OCI-LY3 (cell line): ENCODE data around the gene SLC25A13.

ENCODE experiments used
- EZH2phosphoT487 ChIP-seq: fragments of 200-600 bp; shearing (Covaris generic); IDR thresholded peaks from 2 replicates; pipeline ENCODE4 v1.6.1; 2018; ENCODE audit warnings: antibody characterized with exemption, mixed run types, low read depth
- TF ChIP-seq, protein P1 (sequence below): fragments of 200-600, 300-600 bp; sonication (generic); IDR thresholded peaks from 2 replicates; pipeline ENCODE4 v1.5.1; 2014; ENCODE audit warnings: antibody characterized with exemption, low read length, low read depth

GRCh38 chr7:96076350-96076707 is 245.6 kb downstream of the SLC25A13 start:
- TF ChIP-seq, protein P1, sequence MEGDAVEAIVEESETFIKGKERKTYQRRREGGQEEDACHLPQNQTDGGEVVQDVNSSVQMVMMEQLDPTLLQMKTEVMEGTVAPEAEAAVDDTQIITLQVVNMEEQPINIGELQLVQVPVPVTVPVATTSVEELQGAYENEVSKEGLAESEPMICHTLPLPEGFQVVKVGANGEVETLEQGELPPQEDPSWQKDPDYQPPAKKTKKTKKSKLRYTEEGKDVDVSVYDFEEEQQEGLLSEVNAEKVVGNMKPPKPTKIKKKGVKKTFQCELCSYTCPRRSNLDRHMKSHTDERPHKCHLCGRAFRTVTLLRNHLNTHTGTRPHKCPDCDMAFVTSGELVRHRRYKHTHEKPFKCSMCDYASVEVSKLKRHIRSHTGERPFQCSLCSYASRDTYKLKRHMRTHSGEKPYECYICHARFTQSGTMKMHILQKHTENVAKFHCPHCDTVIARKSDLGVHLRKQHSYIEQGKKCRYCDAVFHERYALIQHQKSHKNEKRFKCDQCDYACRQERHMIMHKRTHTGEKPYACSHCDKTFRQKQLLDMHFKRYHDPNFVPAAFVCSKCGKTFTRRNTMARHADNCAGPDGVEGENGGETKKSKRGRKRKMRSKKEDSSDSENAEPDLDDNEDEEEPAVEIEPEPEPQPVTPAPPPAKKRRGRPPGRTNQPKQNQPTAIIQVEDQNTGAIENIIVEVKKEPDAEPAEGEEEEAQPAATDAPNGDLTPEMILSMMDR, result no peak
- TF ChIP-seq EZH2phosphoT487, result no peak
